Peyer's patch (tissue), 4 donors: ENCODE data around the gene OPTC. TPM values are rescaled to one million over a fixed set of nuclear protein-coding genes. Genes with fewer than 3 reads are reported as not detected.
A peak's percentile ranks its signal among the peaks of the same experiment; 100 is the strongest.

Source experiments
- DNase-seq, 3 donors: peaks; one replicate each; pipeline ENCODE4 v3.0.0-alpha.2; 2017 to 2019
- H3K27ac ChIP-seq, 4 donors: fragments of 200-600 bp; sonication (generic); one replicate each; pipeline ENCODE4 v1.5.1; 2016 to 2019
- H3K27me3 ChIP-seq, 2 donors: fragments of 200-600 bp; sonication (generic); one replicate each; pipeline ENCODE4 v1.5.1; 2019
- H3K36me3 ChIP-seq, 3 donors: fragments of 200-600 bp; sonication (generic); one replicate each; pipeline ENCODE4 v1.5.1; 2016 to 2019
- H3K4me1 ChIP-seq, 4 donors: fragments of 200-600 bp; sonication (generic); one replicate each; pipeline ENCODE4 v1.5.1; 2016 to 2019
- H3K4me3 ChIP-seq, 4 donors: fragments of 200-600 bp; sonication (generic); 1 replicate in 3 of 4; 2 replicates in 1 of 4; pipeline ENCODE4 v1.5.1; 2016 to 2019; ENCODE audit warnings: mild to moderate bottlenecking in 1 of 4
- H3K9me3 ChIP-seq, 4 donors: fragments of 200-600 bp; sonication (generic); one replicate each; pipeline ENCODE4 v1.5.1; 2016 to 2019; ENCODE audit warnings: mild to moderate bottlenecking in 1 of 4
- CTCF ChIP-seq, 6 experiments: fragments of 450-650 bp in 4 of 6; fragments of 200-600 bp in 2 of 6; sonication (generic) in 1 of 6; IDR thresholded peaks; one replicate each; pipeline ENCODE4 v1.5.1; 2017 to 2019; ENCODE audit warnings: antibody characterized with exemption in 6 of 6, mild to moderate bottlenecking in 3 of 6, moderate library complexity in 1 of 6
- POLR2A ChIP-seq, 2 donors: fragments of 450-650 bp; IDR thresholded peaks; one replicate each; pipeline ENCODE4 v1.5.1; 2017; ENCODE audit warnings: antibody characterized with exemption in 2 of 2, mild to moderate bottlenecking in 2 of 2, moderate library complexity in 2 of 2
- total RNA-seq, 4 donors: library from RNA; depleted of rRNA; stranded (reverse); fragments of >200 nt; gene quantifications; one replicate each; pipeline ENCODE4 v1.1.0, GENCODE V29; 2016

The OPTC gene
- total RNA-seq, 4 donors from 2014 or later = not detected

- no peak overlapping the region for H3K4me3 ChIP-seq
These were observed 63.4 kb downstream of the OPTC start for GRCh38 chr1:203557390-203557789.

GRCh38 chr1:203558064-203558760, 64.3 kb downstream of the OPTC start:
- H3K4me1 ChIP-seq = peaks cover 0 to 23% (median 0%) of the 10 kb centered on the region in 4 donors
- DNase-seq = peak in 1 of 3 donors; percentile 46

More at GRCh38 chr1:203557390-203557789, 63.4 kb downstream of the OPTC start:
- Histone ChIP-seq H3K9me3 (no peaks in the 10 kb centered on the region), H3K27me3 (no peaks in the 10 kb centered on the region), H3K4me1 (peaks cover 0 to 23% (median 0%) of the 10 kb centered on the region in 4 donors), H3K27ac (peak overlapping the region in 1 of 4 donors; percentile 75), H3K36me3 (no peaks in the 10 kb centered on the region)
- TF ChIP-seq POLR2A (IDR thresholded peaks at IDR 0.05) (no peak), CTCF (IDR thresholded peaks at IDR 0.05) (no peak)
- no peak for DNase-seq

More at GRCh38 chr1:203558064-203558760, 64.3 kb downstream of the OPTC start:
- no peak overlapping the region for H3K4me3 ChIP-seq
- TF ChIP-seq POLR2A (IDR thresholded peaks at IDR 0.05) (no peak), CTCF (IDR thresholded peaks at IDR 0.05) (no peak)
- H3K27me3 ChIP-seq = no peaks in the 10 kb centered on the region
- peak overlapping the region in 1 of 4 donors; percentile 75 for H3K27ac ChIP-seq
- no peaks in the 10 kb centered on the region for H3K9me3 ChIP-seq
- H3K36me3 ChIP-seq = no peaks in the 10 kb centered on the region

Other genes starting within 250 kb of the OPTC start
- gene BTG2, start 188.6 kb upstream of the OPTC start, total RNA-seq = 100 to 1,000 TPM in 1 of 4 donors, 10 to 100 TPM in 3; 45.0 to 129 (median 58.8) TPM
- 10 to 100 TPM; 10.5 to 33.8 (median 12.2) TPM for gene FMOD, start 143.0 kb upstream of the OPTC start, total RNA-seq
- 10 to 100 TPM in 3 of 4 donors, 1 to 10 TPM in 1; 4.2 to 38.3 (median 18.0) TPM for gene PRELP, start 18.3 kb upstream of the OPTC start, total RNA-seq
- 10 to 100 TPM; 36.3 to 78.4 (median 59.7) TPM for gene ATP2B4, start 132.7 kb downstream of the OPTC start, total RNA-seq